Measurements from ENCODE around the gene SIGMAR1. TPM values are rescaled to one million over a fixed set of nuclear protein-coding genes. Genes with fewer than 3 reads are reported as not detected.

SIGMAR1 gene
- total RNA-seq, 2 donors from 2014 or later: 26.7 to 57.1 TPM

GRCh38 chr9:34684145-34684544, 46.6 kb upstream of the SIGMAR1 start:
- intact Hi-C loops (cut with DNase I): no loop called here
- ATAC-seq: no peak
- no peaks in the 10 kb centered on the region for H3K4me1 ChIP-seq
- no peaks in the 10 kb centered on the region for H3K27me3 ChIP-seq
- TF ChIP-seq CTCF (IDR thresholded peaks at IDR 0.05) (no peak), POLR2A (IDR thresholded peaks at IDR 0.05) (no peak)
- no peaks in the 10 kb centered on the region for H3K36me3 ChIP-seq (replicated peaks in 1 of 2; ENCODE audit: insufficient read depth in 1 of 2, low read depth in 2 of 2)
- no peak overlapping the region for H3K4me3 ChIP-seq
- H3K9me3 ChIP-seq: no peaks in the 10 kb centered on the region
- DNase-seq: no peak
- WGBS, 2 donors: 77 to 88% methylated on average over 3 to 4 of the region's 4 CpGs
- H3K27ac ChIP-seq: no peak overlapping the region

- Histone ChIP-seq H3K27ac (no peak overlapping the region), H3K27me3 (no peaks in the 10 kb centered on the region), H3K9me3 (no peaks in the 10 kb centered on the region), H3K36me3 (replicated peaks in 1 of 2; ENCODE audit: insufficient read depth in 1 of 2, low read depth in 2 of 2) (no peaks in the 10 kb centered on the region), H3K4me1 (no peaks in the 10 kb centered on the region), H3K4me3 (no peak overlapping the region)
- WGBS, 2 donors: 97% methylated on average over 2 of the region's 2 CpGs
- intact Hi-C loops (cut with DNase I): no loop called here
- ATAC-seq: no peak
- no peak for TF ChIP-seq POLR2A (IDR thresholded peaks at IDR 0.05)
- DNase-seq: no peak
Measured at GRCh38 chr9:34675869-34676268, 38.3 kb upstream of the SIGMAR1 start.

DNA sequence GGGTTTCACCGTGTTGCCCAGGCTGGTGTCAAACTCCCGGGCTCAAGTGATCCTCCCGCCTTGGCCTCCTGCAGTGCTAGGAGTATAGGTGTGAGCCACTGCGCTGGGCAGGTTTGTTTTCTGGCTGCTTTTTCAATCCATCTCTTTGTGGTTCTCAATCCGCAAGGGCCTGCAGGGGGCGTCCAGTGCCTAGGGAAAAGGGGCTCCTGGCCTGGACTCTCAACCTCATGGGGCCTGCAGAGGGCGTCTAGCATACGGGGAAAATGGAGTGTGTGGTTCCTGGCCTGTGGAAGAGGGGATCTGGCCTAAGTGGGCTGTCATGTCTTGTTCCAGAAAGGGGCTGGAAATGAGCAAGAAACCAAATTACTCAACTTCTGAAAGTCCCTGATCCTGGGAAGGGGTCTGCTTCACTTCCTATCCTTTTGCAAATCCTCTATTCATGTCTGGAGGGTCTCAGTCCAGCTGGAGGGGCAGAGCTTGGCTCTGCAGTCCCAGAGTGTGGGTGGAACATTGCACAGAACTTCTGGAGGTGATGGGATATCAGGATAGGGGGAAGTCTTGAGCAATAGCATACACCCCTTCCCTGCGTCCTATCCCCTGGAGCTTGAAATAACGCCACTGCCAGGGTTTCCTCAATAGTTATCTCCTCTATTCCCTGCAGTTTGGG, 37.6 kb upstream of the SIGMAR1 start:
- no peaks in the 10 kb centered on the region for H3K4me1 ChIP-seq
- 48 to 50% methylated on average over 9 to 10 of the region's 10 CpGs for WGBS, 2 donors
- TF ChIP-seq CTCF (IDR thresholded peaks at IDR 0.05): peak in 6 of 7 experiments; percentile 15 to 76 (median 51)
- TF ChIP-seq POLR2A (IDR thresholded peaks at IDR 0.05): no peak
- ATAC-seq: no peak
- no peak overlapping the region for H3K4me3 ChIP-seq
- no peaks in the 10 kb centered on the region for H3K9me3 ChIP-seq
- no peaks in the 10 kb centered on the region for H3K36me3 ChIP-seq (replicated peaks in 1 of 2; ENCODE audit: insufficient read depth in 1 of 2, low read depth in 2 of 2)
- no peaks in the 10 kb centered on the region for H3K27me3 ChIP-seq
- DNase-seq: peak; percentile 56 to 78 (median 64)
- intact Hi-C loops (cut with DNase I): no loop called here
- no peak overlapping the region for H3K27ac ChIP-seq

DNA sequence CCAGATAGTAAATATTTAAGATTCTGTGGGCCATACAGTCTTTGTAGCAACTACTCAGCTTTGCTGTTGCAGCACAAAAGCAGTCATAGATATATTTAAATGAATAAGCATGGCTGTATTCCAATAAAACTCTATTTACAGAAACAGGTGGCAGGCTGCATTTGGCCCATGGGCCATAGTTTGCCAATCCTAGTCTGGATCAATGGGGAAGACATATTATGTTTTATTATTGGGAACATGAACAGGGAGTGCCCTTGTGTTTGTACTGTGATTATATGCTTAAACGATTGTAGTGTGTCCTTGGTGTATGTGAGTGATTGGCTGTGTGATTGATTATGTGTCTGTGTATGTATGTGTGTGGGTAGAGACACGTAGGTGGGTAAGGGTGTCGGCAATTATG, 36.9 kb upstream of the SIGMAR1 start:
- intact Hi-C loops (cut with DNase I): no loop called here
- DNase-seq (no peak), ATAC-seq (no peak)
- Histone ChIP-seq H3K27ac (no peak overlapping the region), H3K36me3 (replicated peaks in 1 of 2; ENCODE audit: insufficient read depth in 1 of 2, low read depth in 2 of 2) (no peaks in the 10 kb centered on the region), H3K27me3 (no peaks in the 10 kb centered on the region), H3K4me1 (no peaks in the 10 kb centered on the region), H3K9me3 (no peaks in the 10 kb centered on the region), H3K4me3 (no peak overlapping the region)
- WGBS, 2 donors: 46 to 47% methylated on average over 3 of the region's 3 CpGs
- no peak for TF ChIP-seq CTCF (IDR thresholded peaks at IDR 0.05)
- no peak for TF ChIP-seq POLR2A (IDR thresholded peaks at IDR 0.05)

DNA sequence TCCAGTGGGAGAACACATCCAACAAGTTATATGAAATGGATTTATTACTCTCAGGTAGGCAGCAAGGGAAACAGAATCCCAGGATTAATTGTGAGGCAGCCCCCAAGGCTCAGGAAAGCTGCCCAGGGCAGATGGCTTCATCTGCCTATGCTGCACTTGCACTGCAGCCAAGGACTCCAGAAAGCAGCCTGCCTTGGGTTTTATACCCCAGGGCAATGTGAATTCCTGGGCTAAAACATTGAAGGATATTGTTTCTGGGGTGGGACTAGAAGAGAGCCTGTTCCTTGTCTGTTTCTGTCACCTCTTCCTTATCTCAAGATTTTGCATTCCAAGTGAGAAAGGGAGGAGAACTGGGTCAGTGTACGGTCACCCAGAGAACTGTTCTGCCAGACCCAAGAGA, 33.7 kb upstream of the SIGMAR1 start:
- TF ChIP-seq CTCF (IDR thresholded peaks at IDR 0.05) (no peak), POLR2A (IDR thresholded peaks at IDR 0.05) (no peak)
- Histone ChIP-seq H3K27ac (no peak overlapping the region), H3K4me1 (peaks cover 5% of the 10 kb centered on the region), H3K36me3 (replicated peaks in 1 of 2; ENCODE audit: insufficient read depth in 1 of 2, low read depth in 2 of 2) (no peaks in the 10 kb centered on the region), H3K4me3 (no peak overlapping the region), H3K9me3 (no peaks in the 10 kb centered on the region), H3K27me3 (no peaks in the 10 kb centered on the region)
- intact Hi-C loops (cut with DNase I): no loop called here
- 85 to 89% methylated on average over 1 of the region's 1 CpG for WGBS, 2 donors
- ATAC-seq: no peak
- DNase-seq: no peak
